Measurements from ENCODE around the gene DSCAM. TPM values are rescaled to one million over a fixed set of nuclear protein-coding genes. Genes with fewer than 3 reads are reported as not detected.

DSCAM gene
- total and polyA plus RNA-seq, 2 donors (not counting 1 experiment from before 2014, with no cell fraction given) = under 0.01 to 0.01 TPM

DNA sequence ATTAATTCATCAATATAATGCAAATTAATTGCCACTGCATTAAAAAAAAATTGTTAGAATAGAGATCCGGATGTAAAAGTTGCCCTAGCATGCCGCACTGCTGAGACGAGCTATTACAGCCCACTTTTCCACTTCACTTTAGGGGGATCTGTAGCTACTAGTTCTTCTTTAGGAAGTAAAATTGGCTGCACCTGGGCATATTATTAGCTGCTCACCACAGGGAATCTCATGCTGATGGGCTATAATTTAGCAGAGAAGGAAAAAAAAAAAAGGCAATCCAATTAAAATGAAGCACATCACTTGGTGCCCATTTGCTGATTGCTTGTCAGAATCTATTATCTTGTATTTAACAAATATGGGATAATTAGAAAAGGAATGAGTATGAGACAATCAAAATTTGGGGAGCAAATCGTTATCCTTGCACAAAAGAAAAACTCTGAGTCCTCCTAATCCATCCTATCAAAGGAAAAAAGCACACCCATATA, 233.4 kb downstream of the DSCAM start:
- Histone ChIP-seq H3K4me3 (replicated peaks in 1 of 4; ENCODE audit: control extremely low read depth in 1 of 4, insufficient read depth in 1 of 4, low read depth in 3 of 4, low read length in 4 of 4) (no peak overlapping the region), H3K36me3 (ENCODE audit: control insufficient read depth, insufficient read depth, low read length) (no peaks in the 10 kb centered on the region), H3K9me3 (ENCODE audit: control insufficient read depth, insufficient read depth, low read depth, low read length) (no peaks in the 10 kb centered on the region), H2AFZ (ENCODE audit: low read length) (no peak overlapping the region), H4K20me1 (ENCODE audit: control insufficient read depth, extremely low read depth, insufficient read depth, low read length) (no peaks in the 10 kb centered on the region), H3K27ac (ENCODE audit: insufficient read depth, low read length) (no peak overlapping the region), H3K27me3 (ENCODE audit: control insufficient read depth, insufficient read depth, low read length) (no peaks in the 10 kb centered on the region), H3K4me1 (ENCODE audit: control insufficient read depth, extremely low read depth, insufficient read depth, low read length) (no peaks in the 10 kb centered on the region), H3K9ac (ENCODE audit: insufficient read depth, low read length) (no peak overlapping the region), H3K4me2 (ENCODE audit: extremely low read depth, insufficient read depth, low read length) (no peak overlapping the region), H3K79me2 (ENCODE audit: control insufficient read depth, insufficient read depth, low read length) (no peaks in the 10 kb centered on the region)
- TF ChIP-seq, protein P1, sequence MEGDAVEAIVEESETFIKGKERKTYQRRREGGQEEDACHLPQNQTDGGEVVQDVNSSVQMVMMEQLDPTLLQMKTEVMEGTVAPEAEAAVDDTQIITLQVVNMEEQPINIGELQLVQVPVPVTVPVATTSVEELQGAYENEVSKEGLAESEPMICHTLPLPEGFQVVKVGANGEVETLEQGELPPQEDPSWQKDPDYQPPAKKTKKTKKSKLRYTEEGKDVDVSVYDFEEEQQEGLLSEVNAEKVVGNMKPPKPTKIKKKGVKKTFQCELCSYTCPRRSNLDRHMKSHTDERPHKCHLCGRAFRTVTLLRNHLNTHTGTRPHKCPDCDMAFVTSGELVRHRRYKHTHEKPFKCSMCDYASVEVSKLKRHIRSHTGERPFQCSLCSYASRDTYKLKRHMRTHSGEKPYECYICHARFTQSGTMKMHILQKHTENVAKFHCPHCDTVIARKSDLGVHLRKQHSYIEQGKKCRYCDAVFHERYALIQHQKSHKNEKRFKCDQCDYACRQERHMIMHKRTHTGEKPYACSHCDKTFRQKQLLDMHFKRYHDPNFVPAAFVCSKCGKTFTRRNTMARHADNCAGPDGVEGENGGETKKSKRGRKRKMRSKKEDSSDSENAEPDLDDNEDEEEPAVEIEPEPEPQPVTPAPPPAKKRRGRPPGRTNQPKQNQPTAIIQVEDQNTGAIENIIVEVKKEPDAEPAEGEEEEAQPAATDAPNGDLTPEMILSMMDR (conservative IDR thresholded peaks at IDR 0.05 in 1 of 2, IDR thresholded peaks at IDR 0.05 in 1 of 2; ENCODE audit: low read depth in 1 of 2, low read length in 2 of 2) = no peak
- DNase-seq (ENCODE audit: low read depth in 2 of 2) = no peak

DNA sequence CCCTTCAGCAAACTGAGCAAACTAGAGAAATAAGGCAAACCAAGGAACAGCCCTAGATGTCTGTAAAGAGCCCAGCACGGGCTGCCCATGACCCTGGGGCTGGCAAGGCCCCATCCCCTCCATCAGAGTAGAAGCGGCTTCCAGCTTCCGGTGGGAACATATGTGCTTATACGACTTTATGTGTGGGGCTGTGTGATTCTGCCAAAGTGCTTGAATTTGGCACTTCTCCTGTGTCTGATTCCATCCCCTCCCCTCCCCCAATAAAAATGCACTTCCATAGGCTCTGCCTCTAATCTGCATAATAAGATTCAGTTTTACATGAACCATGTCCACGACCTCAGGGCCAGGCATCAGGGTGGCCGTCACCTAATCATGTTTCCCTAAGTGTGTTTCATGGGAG, 236.6 kb downstream of the DSCAM start:
- Histone ChIP-seq H3K9ac (ENCODE audit: insufficient read depth, low read length) (no peak overlapping the region), H3K27me3 (ENCODE audit: control insufficient read depth, insufficient read depth, low read length) (no peaks in the 10 kb centered on the region), H3K27ac (ENCODE audit: insufficient read depth, low read length) (no peak overlapping the region), H3K4me2 (ENCODE audit: extremely low read depth, insufficient read depth, low read length) (no peak overlapping the region), H4K20me1 (ENCODE audit: control insufficient read depth, extremely low read depth, insufficient read depth, low read length) (no peaks in the 10 kb centered on the region), H3K4me3 (replicated peaks in 1 of 4; ENCODE audit: control extremely low read depth in 1 of 4, insufficient read depth in 1 of 4, low read depth in 3 of 4, low read length in 4 of 4) (no peak overlapping the region), H3K4me1 (ENCODE audit: control insufficient read depth, extremely low read depth, insufficient read depth, low read length) (no peaks in the 10 kb centered on the region), H3K36me3 (ENCODE audit: control insufficient read depth, insufficient read depth, low read length) (no peaks in the 10 kb centered on the region), H3K79me2 (ENCODE audit: control insufficient read depth, insufficient read depth, low read length) (no peaks in the 10 kb centered on the region), H3K9me3 (ENCODE audit: control insufficient read depth, insufficient read depth, low read depth, low read length) (no peaks in the 10 kb centered on the region), H2AFZ (ENCODE audit: low read length) (no peak overlapping the region)
- DNase-seq (ENCODE audit: low read depth in 2 of 2) = no peak
- TF ChIP-seq, protein P1 (conservative IDR thresholded peaks at IDR 0.05 in 1 of 2, IDR thresholded peaks at IDR 0.05 in 1 of 2; ENCODE audit: low read depth in 1 of 2, low read length in 2 of 2) = no peak
- no peak for TF ChIP-seq EZH2 (IDR thresholded peaks at IDR 0.05; ENCODE audit: low read length, missing control alignments)

DNA sequence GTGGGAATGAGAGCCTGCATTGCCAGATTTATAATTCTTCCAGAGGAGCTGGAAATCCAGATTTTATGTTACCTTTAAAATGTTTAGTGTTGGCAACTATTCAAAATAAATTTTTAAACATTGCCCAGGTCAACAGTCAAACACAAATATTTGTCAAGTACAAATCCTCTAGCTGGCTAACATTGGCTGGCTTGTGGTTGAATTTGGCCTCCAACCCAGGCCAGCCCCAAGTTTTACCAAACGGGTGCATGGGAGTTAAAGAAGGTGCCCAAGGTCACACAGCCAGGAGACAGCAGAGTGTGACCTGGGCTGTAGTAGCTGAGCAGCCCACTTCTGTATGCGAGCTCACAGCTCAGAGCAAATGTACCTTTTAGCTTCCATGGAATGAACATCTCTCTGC, 240.6 kb downstream of the DSCAM start:
- no peak for DNase-seq (ENCODE audit: low read depth in 2 of 2)
- Histone ChIP-seq H3K27me3 (ENCODE audit: control insufficient read depth, insufficient read depth, low read length) (no peaks in the 10 kb centered on the region), H3K9me3 (ENCODE audit: control insufficient read depth, insufficient read depth, low read depth, low read length) (no peaks in the 10 kb centered on the region), H3K27ac (ENCODE audit: insufficient read depth, low read length) (no peak overlapping the region), H3K4me2 (ENCODE audit: extremely low read depth, insufficient read depth, low read length) (no peak overlapping the region), H2AFZ (ENCODE audit: low read length) (no peak overlapping the region), H3K9ac (ENCODE audit: insufficient read depth, low read length) (no peak overlapping the region), H3K36me3 (ENCODE audit: control insufficient read depth, insufficient read depth, low read length) (no peaks in the 10 kb centered on the region), H4K20me1 (ENCODE audit: control insufficient read depth, extremely low read depth, insufficient read depth, low read length) (no peaks in the 10 kb centered on the region), H3K79me2 (ENCODE audit: control insufficient read depth, insufficient read depth, low read length) (no peaks in the 10 kb centered on the region), H3K4me1 (ENCODE audit: control insufficient read depth, extremely low read depth, insufficient read depth, low read length) (no peaks in the 10 kb centered on the region), H3K4me3 (replicated peaks in 1 of 4; ENCODE audit: control extremely low read depth in 1 of 4, insufficient read depth in 1 of 4, low read depth in 3 of 4, low read length in 4 of 4) (no peak overlapping the region)
- TF ChIP-seq, protein P1 (conservative IDR thresholded peaks at IDR 0.05 in 1 of 2, IDR thresholded peaks at IDR 0.05 in 1 of 2; ENCODE audit: low read depth in 1 of 2, low read length in 2 of 2) = no peak
- no peak for TF ChIP-seq EZH2 (IDR thresholded peaks at IDR 0.05; ENCODE audit: low read length, missing control alignments)
